ENCODE results near the gene MGAT1.
"Not testable (repeated sequence)": the region's sequence is repeated elsewhere in the genome, so short reads cannot be mapped to it uniquely, and the experiment has no call there.

The MGAT1 gene

DNA sequence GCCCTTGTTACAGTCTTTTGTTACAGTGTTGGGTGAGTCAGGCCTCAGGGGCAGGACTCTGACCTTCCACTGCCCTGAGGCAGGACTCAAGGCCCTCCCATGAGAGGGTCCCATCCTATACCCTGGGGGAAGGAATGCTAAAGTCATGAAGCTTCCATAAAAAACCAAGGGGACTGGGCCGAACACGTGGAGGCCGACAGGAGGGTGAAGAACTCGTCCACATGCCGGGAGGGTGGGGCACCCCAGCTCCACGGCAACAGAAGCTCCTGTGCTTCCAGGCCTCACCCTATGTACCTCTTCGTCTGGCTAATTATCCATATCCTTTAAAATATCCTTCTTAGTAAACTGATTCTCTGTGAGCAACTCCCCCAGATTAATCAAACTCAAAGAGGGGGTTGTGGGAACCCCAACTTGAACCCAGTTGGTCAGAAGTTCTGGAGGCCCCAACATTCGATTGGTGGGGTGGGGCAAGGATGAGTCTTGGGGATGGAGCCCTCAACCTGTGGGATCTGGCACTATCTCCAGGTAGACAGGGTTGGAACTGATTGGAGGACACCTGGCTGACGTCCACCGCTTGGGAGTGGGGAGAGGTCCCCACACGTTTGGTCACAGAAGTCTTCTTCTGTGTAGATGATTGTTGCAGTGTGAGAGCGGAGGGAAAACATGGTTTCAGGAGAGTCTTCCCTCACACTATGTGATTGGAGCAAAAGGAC is 19.1 kb downstream of the MGAT1 start:
- H3K36me3 ChIP-seq (ENCODE audit: control insufficient read depth, insufficient read depth, low read length) = no peaks in the 10 kb centered on the region
- 88 to 93% methylated on average over 11 of the region's 12 CpGs for WGBS, 2 experiments (ENCODE audit: insufficient coverage in 2 of 2)

DNA sequence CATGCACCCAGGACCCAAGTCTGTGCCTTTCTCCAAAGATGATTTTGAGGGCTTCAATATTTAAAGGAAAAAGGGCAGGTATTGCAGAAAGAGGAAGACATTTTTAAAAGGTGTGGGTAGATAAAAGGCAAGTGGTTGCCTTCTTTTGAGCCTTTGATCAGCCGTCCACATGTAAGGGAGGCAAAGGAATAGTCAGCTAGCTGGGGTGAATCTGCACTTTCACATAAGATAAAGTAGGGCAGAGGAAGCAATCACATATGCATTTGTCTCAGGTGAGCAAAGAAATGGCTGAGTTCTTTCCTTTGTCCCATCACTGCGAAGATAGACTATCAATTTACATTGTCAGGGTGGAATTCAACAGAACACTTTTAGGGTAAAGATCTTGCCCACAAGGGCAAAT is 19.9 kb downstream of the MGAT1 start:
- Histone ChIP-seq H3K9me3 (ENCODE audit: control insufficient read depth, low read length) (no peaks in the 10 kb centered on the region), H3K36me3 (ENCODE audit: control insufficient read depth, insufficient read depth, low read length) (no peaks in the 10 kb centered on the region), H3K27ac (ENCODE audit: low read depth, low read length, severe bottlenecking) (no peak overlapping the region), H3K4me1 (ENCODE audit: control insufficient read depth, insufficient read depth, low read length, poor library complexity, severe bottlenecking) (peaks cover 32% of the 10 kb centered on the region), H3K4me3 (ENCODE audit: extremely low read depth, insufficient read depth, low read length, poor library complexity, severe bottlenecking) (no peak overlapping the region)
- WGBS, 2 experiments (ENCODE audit: insufficient coverage in 2 of 2) = 88 to 90% methylated on average over 1 to 2 of the region's 2 CpGs

More for the DNA sequence above, 19.1 kb downstream of the MGAT1 start:
- H3K4me3 ChIP-seq (ENCODE audit: extremely low read depth, insufficient read depth, low read length, poor library complexity, severe bottlenecking) = no peak overlapping the region
- H3K4me1 ChIP-seq (ENCODE audit: control insufficient read depth, insufficient read depth, low read length, poor library complexity, severe bottlenecking) = peaks cover 32% of the 10 kb centered on the region
- H3K27ac ChIP-seq (ENCODE audit: low read depth, low read length, severe bottlenecking) = no peak overlapping the region
- H3K9me3 ChIP-seq (ENCODE audit: control insufficient read depth, low read length) = no peaks in the 10 kb centered on the region

DNA sequence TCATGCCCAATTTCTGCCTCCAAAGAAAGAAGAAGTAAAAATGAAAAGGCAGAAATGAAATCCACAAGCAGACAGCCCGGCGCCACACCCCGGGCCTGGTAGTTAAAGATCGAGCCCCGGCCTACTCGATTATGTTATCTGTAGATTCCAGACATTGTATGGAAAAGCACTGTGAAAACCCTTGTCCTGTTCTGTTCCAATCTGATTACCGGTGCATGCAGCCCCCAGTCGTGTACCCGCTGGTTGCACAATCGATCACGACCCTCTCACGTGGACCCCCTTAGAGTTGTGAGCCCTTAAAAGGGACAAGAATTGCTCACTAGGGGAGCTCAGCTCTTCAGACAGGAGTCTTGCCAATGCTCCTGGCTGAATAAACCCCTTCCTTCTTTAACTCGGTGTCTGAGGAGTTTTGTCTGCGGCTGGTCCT is 20.7 kb downstream of the MGAT1 start:
- H3K36me3 ChIP-seq (ENCODE audit: control insufficient read depth, insufficient read depth, low read length); H3K27ac ChIP-seq (ENCODE audit: low read depth, low read length, severe bottlenecking); H3K4me3 ChIP-seq (ENCODE audit: extremely low read depth, insufficient read depth, low read length, poor library complexity, severe bottlenecking); H3K9me3 ChIP-seq (ENCODE audit: control insufficient read depth, low read length): not testable (repeated sequence)
- H3K4me1 ChIP-seq (ENCODE audit: control insufficient read depth, insufficient read depth, low read length, poor library complexity, severe bottlenecking) = peaks cover 23% of the 10 kb centered on the region
- WGBS, 2 experiments (ENCODE audit: insufficient coverage in 2 of 2) = 80 to 81% methylated on average over 12 to 13 of the region's 14 CpGs

DNA sequence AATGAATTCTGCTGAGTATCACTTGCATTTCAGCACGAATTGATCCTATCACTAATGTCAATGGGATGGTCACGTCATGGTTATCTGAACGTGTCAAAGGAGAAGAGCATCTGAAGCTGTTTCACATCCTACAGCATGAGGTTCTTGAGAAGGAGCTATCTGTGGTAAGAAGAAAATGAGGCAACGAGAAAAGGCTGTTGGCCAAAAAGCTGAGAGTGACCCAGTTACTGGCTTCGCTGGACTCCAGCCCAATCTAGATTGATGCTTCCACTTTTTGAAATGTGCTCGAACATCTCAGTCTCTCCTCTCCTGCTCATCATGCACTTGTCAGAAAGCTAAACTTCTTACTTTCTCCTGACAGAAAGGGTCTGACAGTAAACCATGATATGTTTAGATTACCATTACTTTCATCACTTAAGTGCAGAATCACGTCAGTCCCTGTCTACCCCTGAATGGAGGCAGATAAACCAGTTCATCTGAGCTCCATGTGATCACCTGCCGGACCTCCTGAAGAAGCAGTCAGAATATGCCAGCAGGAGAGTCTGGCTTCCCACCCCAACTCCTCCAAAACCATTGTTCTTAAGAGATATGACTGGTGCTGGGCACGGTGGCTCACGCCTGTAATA is 22.5 kb downstream of the MGAT1 start:
- H3K36me3 ChIP-seq (ENCODE audit: control insufficient read depth, insufficient read depth, low read length) = no peaks in the 10 kb centered on the region
- H3K9me3 ChIP-seq (ENCODE audit: control insufficient read depth, low read length) = no peaks in the 10 kb centered on the region
- H3K4me3 ChIP-seq (ENCODE audit: extremely low read depth, insufficient read depth, low read length, poor library complexity, severe bottlenecking) = no peak overlapping the region
- WGBS, 2 experiments (ENCODE audit: insufficient coverage in 2 of 2) = 79 to 82% methylated on average over 10 of the region's 10 CpGs
- H3K27ac ChIP-seq (ENCODE audit: low read depth, low read length, severe bottlenecking) = no peak overlapping the region
- peaks cover 5% of the 10 kb centered on the region for H3K4me1 ChIP-seq (ENCODE audit: control insufficient read depth, insufficient read depth, low read length, poor library complexity, severe bottlenecking)

DNA sequence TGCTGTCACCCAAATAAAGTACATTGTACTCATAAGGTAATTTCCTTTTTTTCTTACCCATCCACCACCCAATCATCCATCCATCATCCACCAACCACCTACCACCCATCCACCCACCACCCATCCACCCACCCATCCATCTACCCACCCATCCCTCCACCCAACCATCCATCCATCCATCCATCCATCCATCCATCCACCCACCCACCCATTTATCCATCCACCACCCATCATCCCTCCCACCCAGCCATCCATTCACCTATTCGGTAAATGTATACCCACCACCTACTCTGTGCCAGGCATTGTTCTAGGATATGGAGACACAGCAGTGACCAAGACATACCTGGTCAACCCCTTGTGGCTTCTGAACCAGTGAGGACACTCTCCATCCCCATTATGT is 25.1 kb downstream of the MGAT1 start:
- Histone ChIP-seq H3K27ac (ENCODE audit: low read depth, low read length, severe bottlenecking) (no peak overlapping the region), H3K9me3 (ENCODE audit: control insufficient read depth, low read length) (no peaks in the 10 kb centered on the region), H3K4me1 (ENCODE audit: control insufficient read depth, insufficient read depth, low read length, poor library complexity, severe bottlenecking) (no peaks in the 10 kb centered on the region), H3K36me3 (ENCODE audit: control insufficient read depth, insufficient read depth, low read length) (no peaks in the 10 kb centered on the region), H3K4me3 (ENCODE audit: extremely low read depth, insufficient read depth, low read length, poor library complexity, severe bottlenecking) (no peak overlapping the region)
- WGBS, 2 experiments (ENCODE audit: insufficient coverage in 2 of 2) = 78 to 88% methylated on average over 1 of the region's 1 CpG

DNA sequence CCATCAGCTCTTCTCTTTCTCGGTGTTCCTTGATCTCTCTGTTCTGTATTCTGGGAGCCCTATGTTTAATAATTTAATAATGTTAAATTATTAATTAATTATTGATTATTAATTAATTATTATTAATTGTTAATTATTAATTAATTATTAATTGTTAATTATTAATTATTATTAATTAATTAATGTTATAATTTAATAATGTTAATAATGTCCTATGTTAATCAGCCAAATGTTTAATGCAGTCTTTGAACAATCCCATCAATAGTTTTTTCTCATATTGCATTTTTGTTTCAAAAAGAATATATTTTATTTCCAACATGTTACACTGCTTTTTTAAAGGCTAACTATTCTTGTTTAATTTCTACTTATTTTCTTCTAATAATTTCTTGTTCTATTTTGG is 26.2 kb downstream of the MGAT1 start:
- Histone ChIP-seq H3K27ac (ENCODE audit: low read depth, low read length, severe bottlenecking) (no peak overlapping the region), H3K4me1 (ENCODE audit: control insufficient read depth, insufficient read depth, low read length, poor library complexity, severe bottlenecking) (no peaks in the 10 kb centered on the region), H3K36me3 (ENCODE audit: control insufficient read depth, insufficient read depth, low read length) (no peaks in the 10 kb centered on the region), H3K4me3 (ENCODE audit: extremely low read depth, insufficient read depth, low read length, poor library complexity, severe bottlenecking) (no peak overlapping the region), H3K9me3 (ENCODE audit: control insufficient read depth, low read length) (no peaks in the 10 kb centered on the region)
- WGBS, 2 experiments (ENCODE audit: insufficient coverage in 2 of 2) = no CpG with 5 or more reads among the region's 1 CpG

DNA sequence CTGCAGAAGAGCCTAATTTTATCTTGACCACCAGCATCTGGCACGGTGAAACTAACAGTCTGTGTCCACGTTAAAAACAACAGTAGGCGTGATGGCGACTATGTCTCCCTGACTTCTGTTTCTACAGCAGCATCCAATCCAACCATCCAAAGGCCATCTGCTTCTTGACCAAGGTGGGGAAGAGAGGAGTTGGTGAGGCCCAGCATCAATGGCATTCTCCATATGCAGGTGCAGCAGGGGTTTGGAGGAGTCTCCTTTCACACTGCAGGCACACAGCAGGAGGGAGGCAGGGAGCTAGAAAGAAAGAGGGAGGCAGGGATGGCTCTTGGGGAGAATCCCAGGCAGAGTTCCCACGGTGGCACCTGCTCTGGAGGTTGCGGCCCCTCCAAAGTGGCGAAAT is 27.0 kb downstream of the MGAT1 start:
- H3K4me1 ChIP-seq (ENCODE audit: control insufficient read depth, insufficient read depth, low read length, poor library complexity, severe bottlenecking) = no peaks in the 10 kb centered on the region

DNA sequence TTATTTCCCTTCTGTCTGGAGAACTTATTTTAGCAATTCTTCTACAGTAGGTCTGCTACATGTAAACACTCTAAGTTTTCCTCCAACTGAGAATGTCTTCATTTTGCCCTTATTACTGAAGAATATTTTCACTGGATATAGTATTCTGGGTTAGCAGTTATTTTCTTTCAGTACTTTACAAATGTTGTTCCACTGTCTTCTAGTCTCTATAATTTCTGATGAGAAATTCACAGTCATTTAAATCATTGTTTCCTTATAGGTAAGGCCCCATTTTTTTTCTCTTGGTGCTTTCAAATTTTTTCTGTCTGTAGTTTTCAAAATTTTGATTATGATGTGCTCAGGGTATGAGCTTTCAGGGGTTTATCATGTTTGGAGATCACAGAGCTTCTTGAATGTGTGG is 30.8 kb downstream of the MGAT1 start:
- Histone ChIP-seq H3K4me3 (ENCODE audit: extremely low read depth, insufficient read depth, low read length, poor library complexity, severe bottlenecking) (no peak overlapping the region), H3K4me1 (ENCODE audit: control insufficient read depth, insufficient read depth, low read length, poor library complexity, severe bottlenecking) (no peaks in the 10 kb centered on the region), H3K27ac (ENCODE audit: low read depth, low read length, severe bottlenecking) (no peak overlapping the region), H3K36me3 (ENCODE audit: control insufficient read depth, insufficient read depth, low read length) (no peaks in the 10 kb centered on the region), H3K9me3 (ENCODE audit: control insufficient read depth, low read length) (no peaks in the 10 kb centered on the region)

More for the DNA sequence above, 27.0 kb downstream of the MGAT1 start:
- no peak overlapping the region for H3K4me3 ChIP-seq (ENCODE audit: extremely low read depth, insufficient read depth, low read length, poor library complexity, severe bottlenecking)
- H3K36me3 ChIP-seq (ENCODE audit: control insufficient read depth, insufficient read depth, low read length) = no peaks in the 10 kb centered on the region
- H3K9me3 ChIP-seq (ENCODE audit: control insufficient read depth, low read length) = no peaks in the 10 kb centered on the region
- no peak overlapping the region for H3K27ac ChIP-seq (ENCODE audit: low read depth, low read length, severe bottlenecking)
- 90 to 97% methylated on average over 3 to 5 of the region's 7 CpGs for WGBS, 2 experiments (ENCODE audit: insufficient coverage in 2 of 2)

DNA sequence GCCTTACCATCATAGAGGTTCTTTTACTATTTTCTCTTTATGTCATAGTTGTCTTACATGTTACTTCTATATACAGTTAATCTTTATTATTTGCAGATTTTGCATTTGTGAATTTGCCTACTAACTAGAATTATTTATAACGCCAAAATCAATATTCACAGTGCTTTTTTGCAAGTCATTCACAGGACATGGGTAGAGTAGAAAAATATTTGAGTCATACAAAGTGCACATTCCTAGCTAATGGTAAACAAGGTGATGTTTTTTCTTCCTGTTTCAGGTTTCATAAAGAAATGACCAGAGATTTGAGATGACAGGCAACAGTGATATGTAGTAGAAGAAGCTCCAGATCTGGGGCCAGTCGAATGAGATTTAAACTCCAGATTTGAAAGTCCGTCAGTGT is 32.8 kb downstream of the MGAT1 start:
- Histone ChIP-seq H3K36me3 (ENCODE audit: control insufficient read depth, insufficient read depth, low read length) (no peaks in the 10 kb centered on the region), H3K4me1 (ENCODE audit: control insufficient read depth, insufficient read depth, low read length, poor library complexity, severe bottlenecking) (no peaks in the 10 kb centered on the region), H3K4me3 (ENCODE audit: extremely low read depth, insufficient read depth, low read length, poor library complexity, severe bottlenecking) (no peak overlapping the region), H3K9me3 (ENCODE audit: control insufficient read depth, low read length) (no peaks in the 10 kb centered on the region), H3K27ac (ENCODE audit: low read depth, low read length, severe bottlenecking) (no peak overlapping the region)
- 100% methylated on average over 2 of the region's 3 CpGs; no CpG with 5 or more reads in 1 of the 2 experiments for WGBS, 2 experiments (ENCODE audit: insufficient coverage in 2 of 2)

DNA sequence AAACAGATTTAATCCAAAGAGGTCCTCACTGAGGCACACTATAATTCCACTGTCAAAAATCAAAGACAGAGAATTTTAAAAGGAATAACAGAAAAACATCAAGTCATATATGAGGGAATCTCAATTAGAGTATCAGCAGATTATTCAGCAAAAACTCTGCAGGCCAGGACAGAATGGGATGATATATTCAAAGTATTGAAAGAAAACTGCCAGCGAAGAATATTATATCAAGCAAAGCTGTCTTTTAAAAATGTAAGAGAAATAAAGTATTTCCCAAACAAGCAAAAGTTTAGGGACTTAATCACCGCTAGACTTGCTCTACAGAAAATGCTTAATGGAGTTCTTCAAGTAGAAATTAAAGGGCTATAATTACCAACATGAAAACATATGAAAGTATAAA is 47.0 kb downstream of the MGAT1 start:
- no peaks in the 10 kb centered on the region for H3K9me3 ChIP-seq (ENCODE audit: control insufficient read depth, low read length)

DNA sequence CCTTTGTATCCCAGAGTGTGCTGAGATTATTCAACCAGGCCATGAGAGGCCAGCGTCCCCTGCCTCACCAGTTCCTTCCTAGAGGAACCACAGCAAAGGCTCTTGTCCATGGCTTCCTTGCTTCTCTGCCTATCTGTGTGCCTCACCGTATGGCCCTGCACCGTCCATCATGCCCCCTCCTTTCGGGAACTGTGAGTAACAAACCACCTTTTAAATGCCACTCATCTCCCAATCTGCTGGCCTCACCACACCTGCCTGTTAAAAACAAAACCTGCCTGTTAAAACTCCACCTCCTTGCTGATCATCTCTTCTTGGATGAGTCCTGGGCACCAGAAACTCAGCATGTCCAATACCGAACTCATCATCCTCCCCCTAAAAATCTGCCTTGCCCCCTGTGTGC is 58.4 kb downstream of the MGAT1 start:
- no peaks in the 10 kb centered on the region for H3K9me3 ChIP-seq (ENCODE audit: control insufficient read depth, low read length)
- H3K4me1 ChIP-seq (ENCODE audit: control insufficient read depth, insufficient read depth, low read length, poor library complexity, severe bottlenecking) = no peaks in the 10 kb centered on the region
- no peak overlapping the region for H3K27ac ChIP-seq (ENCODE audit: low read depth, low read length, severe bottlenecking)
- H3K4me3 ChIP-seq (ENCODE audit: extremely low read depth, insufficient read depth, low read length, poor library complexity, severe bottlenecking) = no peak overlapping the region
- H3K36me3 ChIP-seq (ENCODE audit: control insufficient read depth, insufficient read depth, low read length) = no peaks in the 10 kb centered on the region
- WGBS, 2 experiments (ENCODE audit: insufficient coverage in 2 of 2) = 69 to 82% methylated on average over 2 to 5 of the region's 5 CpGs

More for the DNA sequence above, 47.0 kb downstream of the MGAT1 start:
- Histone ChIP-seq H3K27ac (ENCODE audit: low read depth, low read length, severe bottlenecking) (no peak overlapping the region), H3K36me3 (ENCODE audit: control insufficient read depth, insufficient read depth, low read length) (no peaks in the 10 kb centered on the region), H3K4me3 (ENCODE audit: extremely low read depth, insufficient read depth, low read length, poor library complexity, severe bottlenecking) (no peak overlapping the region), H3K4me1 (ENCODE audit: control insufficient read depth, insufficient read depth, low read length, poor library complexity, severe bottlenecking) (no peaks in the 10 kb centered on the region)
- no CpG with 5 or more reads among the region's 2 CpGs for WGBS, 2 experiments (ENCODE audit: insufficient coverage in 2 of 2)
